GM18526 (cell line): Measurements from ENCODE around the gene PSMC1.

Source experiments
- POLR2A ChIP-seq: IDR thresholded peaks from 3 replicates; pipeline ENCODE4 v1.6.1; 2011; ENCODE audit not compliant: insufficient read length; ENCODE audit errors: extremely low read depth

The PSMC1 gene

DNA sequence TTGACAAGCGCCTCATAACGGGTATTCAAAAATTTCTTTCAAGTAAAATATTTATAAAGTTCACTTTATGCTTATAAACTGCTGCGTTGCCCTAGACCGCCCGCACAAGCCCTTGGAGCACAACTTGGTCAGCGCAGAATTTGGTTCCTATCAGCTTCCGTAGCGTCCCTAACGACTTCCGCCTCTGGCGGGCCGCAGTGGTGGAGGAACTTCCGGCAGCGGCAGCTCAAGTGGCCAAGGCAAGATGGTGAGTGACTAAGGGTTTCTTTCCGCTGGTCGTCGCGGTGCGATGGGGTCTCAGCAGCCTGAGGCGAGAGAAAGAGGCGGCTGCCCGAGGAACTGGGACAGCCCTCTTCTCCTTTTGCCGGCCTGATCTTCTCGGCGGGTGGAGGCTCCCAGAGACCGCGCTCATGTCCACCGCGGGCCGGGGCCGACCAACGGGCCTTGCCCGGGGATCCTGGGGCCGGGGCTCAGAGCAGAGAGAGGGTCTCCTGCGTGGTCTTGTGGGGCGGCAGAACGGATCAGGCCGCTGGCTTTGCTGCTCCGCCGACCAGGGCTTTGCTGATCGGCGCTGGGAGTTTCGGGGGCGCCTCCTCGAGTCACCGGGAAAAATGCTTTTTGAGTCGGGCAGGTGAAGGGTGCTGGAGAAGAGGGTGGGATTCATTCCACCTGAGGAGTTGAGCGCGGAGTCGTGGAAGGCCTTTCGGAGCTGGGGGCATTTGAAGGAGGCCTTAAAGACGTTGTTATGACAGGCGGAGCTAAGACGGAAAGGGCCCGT, at the start of gene PSMC1:
PSMC1 (plus strand) TSS at position 200 of the 778 bp plus-strand sequence; CDS start at position 245, 45 bp downstream.
- TF ChIP-seq POLR2A: peak; percentile 78

DNA sequence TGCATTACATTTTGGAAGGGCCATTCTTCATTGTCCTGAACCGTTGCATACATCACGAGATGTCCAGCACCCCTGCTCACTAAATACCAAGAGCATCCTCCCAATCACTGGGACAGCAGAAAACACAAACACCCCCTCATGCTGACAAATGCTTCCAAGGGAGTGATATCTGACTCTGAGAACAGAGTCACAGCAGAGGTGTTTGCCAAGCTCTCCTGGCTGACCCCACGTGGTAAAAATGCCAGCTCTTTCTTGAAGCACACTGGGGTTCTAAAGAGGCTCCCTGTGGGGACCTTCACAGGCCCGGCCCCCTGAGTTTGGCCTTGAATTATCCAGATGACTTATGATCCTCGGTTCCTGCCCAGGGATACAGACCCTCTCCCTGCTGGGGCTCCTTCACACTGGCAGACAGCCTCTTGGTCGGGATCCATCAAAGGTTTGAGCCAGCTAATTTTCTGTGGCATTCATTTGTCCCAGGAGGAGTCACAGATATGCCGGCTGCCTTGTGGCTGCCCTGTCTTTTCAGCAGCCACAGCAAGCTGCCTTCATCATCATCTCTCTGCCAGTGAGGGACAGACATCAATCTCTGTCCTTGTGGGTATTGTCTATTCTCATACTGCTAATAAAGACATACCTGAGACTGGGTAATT, 43.1 kb upstream of the PSMC1 start:
- TF ChIP-seq POLR2A: no peak

DNA sequence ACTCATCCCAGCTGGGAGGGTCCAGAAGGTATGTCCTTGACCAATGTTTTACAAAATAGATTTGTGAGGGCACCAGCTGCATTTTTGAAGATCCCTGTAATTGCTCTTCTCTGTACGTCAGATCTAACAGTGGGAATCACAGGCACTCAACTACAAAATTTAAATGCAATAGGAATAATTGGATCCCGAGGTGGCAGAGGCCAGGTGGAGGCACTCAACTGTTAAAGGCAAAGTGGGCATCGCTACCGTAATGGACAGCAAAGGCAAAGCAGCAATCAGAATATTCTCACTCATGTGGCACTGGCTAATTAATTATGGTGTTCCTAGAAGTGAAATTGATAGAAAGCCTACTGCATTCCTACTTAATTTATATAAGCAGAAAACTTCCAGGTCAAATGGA, 27.9 kb upstream of the PSMC1 start:
- no peak for TF ChIP-seq POLR2A

GRCh38 chr14:90235179-90235976, 21.0 kb upstream of the PSMC1 start:
- no peak for TF ChIP-seq POLR2A

DNA sequence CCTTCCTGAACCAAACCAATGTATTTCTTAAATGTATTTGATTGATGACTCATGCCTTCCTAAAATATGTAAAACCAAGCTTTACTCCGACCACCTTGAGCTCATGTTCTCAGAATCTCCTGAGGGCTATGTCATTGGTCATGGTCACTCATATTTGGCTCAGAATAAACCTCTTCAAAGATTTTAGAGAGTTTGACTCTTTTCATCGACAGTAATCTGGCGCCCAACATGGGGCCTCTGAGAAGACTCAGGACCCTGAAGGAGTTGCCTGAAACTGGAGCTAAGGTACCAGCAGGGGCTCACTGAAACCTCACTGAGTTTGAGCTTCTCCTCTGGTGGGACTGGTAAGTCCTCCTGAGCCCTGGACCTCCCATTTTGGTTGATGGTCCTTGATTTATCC, 17.2 kb upstream of the PSMC1 start:
- no peak for TF ChIP-seq POLR2A

DNA sequence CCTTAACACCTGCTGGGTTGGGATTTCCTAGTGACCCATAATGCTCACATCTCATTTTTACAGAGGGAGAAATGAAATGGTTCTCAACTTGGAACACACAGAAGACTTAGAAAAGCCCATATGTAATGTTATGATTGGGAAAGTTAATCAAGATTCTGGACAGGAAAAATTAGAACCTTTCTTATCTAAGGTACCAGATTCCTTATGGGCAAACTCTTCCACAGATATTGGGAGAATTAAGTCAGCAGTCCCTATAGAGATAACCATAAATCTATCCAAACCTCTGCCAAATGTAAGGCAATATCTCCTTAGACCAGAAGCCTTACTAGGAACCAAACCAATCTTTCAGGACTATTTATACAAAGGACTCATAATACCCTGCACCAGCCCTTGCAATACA, 13.9 kb upstream of the PSMC1 start:
- TF ChIP-seq POLR2A: no peak

- no peak for TF ChIP-seq POLR2A
These were observed 9.4 kb upstream of the PSMC1 start for GRCh38 chr14:90246936-90247335.

DNA sequence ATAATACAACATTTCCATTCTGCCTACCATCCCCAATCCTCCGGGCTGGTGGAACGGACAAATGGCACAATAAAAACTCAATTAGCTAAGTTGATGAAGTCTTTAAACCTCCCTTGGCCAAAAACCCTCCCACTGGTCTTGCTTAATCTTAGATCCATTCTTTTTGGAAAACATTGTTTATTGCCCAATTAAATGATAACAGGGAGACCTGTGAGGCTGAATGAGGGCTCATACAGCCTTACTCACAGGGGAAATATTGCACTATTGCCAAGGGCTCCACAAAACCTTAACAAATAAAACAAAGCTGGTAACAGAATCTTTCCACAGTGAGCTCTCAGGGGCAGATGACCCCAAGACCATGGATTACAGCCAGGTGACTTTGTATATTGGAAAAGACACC, 7.8 kb upstream of the PSMC1 start:
- TF ChIP-seq POLR2A: no peak

GRCh38 chr14:90253826-90254225, 2.5 kb upstream of the PSMC1 start:
- no peak for TF ChIP-seq POLR2A

GRCh38 chr14:90255871-90256270, 482 bp upstream of the PSMC1 start:
- no peak for TF ChIP-seq POLR2A

GRCh38 chr14:90263748-90264449, 7.5 kb downstream of the PSMC1 start:
- no peak for TF ChIP-seq POLR2A

GRCh38 chr14:90266441-90267154, 10.2 kb downstream of the PSMC1 start:
- no peak for TF ChIP-seq POLR2A

- no peak for TF ChIP-seq POLR2A
These were observed 12.1 kb downstream of the PSMC1 start for GRCh38 chr14:90268420-90268819.

DNA sequence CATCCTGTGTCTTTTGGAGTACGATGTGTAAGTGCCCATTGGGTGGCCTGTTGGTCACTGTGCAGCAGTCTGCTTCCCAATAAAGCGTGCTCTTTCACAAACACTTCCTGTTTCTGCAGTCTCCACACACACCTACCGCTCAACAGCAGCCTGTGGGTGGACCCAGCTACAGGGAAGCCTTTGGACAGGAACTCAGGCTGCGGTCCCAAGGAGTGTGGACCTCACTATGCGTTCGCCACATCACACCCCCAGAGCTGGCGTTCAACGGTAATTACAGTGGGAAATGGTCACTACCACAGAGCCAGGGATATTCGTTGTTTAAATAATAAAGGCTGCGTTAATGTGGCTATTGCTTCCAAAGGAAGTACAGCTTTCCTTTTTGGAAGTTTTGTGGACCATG, 16.2 kb downstream of the PSMC1 start:
- TF ChIP-seq POLR2A: no peak

- no peak for TF ChIP-seq POLR2A
These were observed 17.2 kb downstream of the PSMC1 start for GRCh38 chr14:90273532-90273931.
